ENCODE results near the gene DNAL4.
A peak's percentile ranks its signal among the peaks of the same experiment; 100 is the strongest.

Gene DNAL4

DNA sequence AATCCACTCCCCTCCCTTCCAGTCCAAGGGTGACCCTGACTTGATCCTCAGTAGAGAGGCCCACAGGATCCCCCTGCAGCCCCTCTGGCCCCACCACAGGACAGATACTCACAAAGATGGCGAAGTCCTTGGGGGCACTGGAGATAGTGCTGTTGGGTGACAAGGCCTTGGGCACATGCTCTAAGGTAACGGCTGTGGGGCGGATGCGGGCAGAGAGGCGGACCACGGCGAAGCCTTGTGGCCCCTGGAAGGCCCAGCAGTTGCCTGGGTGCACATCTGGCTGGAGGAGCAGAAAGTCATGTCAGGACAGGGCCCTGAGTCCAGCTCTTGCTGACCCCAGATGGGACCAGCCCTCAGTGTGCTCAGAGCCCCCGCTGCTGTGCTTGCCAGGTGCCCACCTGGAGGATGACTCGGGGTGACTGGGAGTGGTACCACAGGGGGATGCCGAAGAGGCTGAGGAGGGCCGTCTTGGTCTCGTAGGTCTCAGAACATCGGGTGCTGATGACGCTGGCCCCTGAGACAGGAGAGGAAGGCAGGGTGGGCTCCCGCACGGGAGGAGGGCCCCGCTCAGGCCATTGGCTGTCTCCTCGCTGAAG is 55.4 kb downstream of the DNAL4 start:
- DNase-seq = no peak

DNA sequence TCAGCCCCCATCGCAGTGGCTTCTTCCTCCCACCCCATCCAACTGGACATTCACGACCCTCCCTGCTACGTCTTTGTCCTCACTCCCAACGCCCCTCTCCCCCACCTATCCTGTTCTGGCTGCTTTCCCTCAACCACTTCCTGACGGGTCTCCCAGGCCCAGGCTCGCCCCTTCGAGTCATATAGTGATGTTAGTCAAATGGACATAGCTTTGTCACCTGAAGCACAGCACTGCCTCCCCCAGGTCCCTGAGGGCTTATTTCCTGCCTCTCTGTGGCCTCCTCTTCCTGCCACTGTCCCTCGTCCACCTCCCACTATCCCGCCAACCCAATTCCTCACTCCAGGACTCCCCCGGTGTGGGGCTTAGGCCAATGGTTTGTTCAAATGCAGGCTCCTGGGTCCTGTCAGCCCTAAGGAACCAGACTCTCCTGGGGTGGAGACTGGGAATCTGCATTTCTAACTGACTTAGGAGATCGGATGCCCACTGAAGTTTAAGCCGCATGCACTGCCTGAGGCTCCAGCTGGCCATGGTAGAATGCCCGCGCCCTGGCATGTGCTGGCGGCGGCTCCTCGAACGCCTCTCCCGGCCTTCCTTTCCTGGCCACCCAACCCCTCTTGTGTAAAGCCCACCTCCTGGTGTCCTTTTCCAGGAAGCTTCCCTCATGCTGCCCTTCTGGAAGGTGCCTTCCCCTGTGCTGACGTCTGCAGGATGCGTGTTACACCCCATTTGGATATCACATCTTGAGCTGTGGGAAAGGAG is 56.5 kb downstream of the DNAL4 start:
- no peak for DNase-seq

DNA sequence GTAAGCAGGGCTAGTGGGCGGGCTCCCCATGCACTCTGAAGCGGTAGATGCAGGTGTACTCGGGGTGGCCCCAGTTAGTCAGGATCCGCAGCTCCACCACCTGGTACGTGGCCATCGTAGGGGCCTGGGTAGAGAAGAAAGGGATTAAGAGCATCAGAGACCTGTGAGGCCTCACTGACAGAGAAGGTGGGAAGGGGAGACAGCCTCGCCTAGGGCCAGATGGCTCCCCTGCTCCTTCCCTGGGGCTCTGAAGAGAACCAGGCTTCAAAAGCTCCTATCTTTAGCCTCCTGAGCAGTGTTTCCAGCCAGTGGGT is 57.7 kb downstream of the DNAL4 start:
- DNase-seq = no peak

DNA sequence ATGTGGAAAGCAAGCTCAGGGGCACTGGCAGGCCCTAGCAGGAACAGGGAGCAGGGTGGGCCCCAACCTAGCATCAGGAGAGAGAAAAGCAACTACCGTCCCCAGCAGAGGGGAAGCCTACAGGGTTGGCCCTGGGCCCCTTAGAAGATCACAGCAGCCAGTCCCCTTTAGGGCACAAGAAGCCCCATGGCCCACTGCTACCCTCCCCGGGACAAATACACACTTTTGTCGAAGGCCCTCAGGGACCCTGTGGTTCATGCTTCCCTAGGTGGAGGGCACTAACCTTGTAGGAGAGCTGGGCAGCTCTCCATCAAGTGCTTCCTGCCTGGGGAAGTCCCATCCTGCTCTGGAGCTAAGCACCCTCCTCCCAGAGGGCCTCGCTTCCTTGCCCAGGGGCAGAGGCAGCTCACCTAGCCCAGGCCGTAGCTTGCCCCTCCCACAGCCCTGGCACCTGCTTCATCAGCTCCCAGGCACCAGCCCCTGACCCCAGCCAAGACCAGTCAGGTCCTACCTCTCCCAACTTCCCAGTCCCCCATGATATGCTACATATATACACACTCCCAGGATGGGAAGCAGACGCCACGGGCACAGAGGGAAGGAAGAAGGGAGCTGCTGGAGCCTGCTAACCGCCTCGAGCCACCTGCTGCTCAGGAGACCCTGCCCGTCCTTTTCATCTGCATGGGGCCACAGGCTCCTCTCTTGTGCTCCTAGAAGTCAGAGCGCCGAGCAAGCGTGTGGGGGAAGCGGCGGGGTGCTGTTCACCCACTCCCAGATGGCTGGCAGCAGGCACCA is 58.3 kb downstream of the DNAL4 start:
- DNase-seq = peak; percentile 67

DNA sequence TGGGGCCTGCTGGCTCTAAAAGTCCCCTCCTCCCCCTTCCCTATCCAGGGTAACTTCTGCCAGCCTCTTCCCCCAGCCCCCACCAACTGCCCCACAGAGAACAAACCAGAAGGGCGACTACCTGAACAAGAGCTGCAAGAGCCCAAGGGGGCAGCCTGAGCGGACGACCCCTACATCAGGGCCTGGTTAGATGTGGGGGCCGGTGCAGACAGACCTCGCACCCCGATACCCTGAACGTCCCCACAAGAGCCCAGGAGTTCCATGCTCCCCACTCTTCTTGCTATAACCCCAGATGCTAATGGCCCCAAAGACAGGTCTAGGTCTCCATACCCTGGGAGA is 58.8 kb downstream of the DNAL4 start:
- no peak for DNase-seq

DNA sequence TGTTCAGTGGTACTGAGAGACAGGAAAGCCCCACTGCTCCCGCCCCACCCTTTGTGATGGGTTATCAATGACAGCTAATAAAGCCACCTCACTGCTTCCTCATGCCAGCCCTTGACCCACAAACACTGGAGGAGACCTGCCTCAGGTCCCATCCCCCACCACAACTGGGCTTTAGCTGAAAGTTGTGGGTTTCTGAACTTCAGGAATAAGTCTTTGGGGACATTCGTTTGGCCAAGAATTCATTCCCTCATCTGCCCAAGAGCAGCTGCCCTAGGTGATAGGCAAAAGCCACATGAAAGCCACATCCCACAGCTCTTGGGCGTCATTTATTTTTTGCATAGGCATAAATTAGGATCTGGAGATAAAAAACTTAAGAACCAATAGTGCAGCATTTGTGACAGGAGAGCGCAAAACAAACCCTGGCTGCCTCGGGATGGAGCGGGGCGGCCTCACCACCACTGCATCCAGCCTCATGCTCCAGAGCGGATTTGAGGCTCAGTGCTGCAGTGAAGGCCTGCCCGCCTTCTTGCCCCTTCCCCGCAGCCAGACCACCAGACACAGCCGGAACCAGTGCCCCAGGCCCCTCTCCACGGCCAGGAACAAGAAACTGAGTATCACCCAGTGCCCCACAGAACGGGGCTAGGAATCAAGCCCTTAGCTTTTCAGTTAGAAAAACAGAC is 59.4 kb downstream of the DNAL4 start:
- DNase-seq = no peak

DNA sequence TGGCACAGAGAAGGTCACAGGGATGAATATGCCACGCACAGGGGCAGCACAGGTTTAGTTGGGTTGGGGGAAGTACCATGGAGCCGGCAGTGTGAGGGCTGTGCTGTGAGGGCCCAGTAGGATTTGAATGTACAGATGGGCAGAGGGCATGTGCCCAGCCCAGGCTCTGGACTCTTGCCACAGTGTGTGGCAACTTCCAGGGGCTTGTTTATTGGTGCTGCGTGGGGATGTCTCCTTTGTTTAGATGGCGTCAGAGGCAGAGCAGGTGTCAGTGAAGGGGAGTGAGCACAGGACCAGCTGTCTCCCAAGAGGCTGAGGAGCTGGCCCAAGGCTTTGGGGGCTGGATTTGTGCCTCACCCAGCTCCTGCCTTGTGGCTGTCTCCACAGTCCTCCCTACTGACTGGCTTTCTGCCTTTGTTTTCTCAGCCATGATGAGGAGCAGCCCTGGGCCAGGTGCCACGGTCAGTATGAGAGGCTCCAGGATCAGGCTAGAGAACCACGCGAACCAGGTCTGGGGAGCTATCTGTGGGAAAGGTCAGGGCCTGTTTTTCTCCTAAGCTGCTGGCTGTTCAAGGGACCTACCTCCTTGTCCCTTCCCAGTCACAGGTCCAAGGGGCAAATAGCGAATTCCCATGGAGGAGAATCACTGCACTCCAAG is 60.1 kb downstream of the DNAL4 start:
- DNase-seq = peak; percentile 81

DNA sequence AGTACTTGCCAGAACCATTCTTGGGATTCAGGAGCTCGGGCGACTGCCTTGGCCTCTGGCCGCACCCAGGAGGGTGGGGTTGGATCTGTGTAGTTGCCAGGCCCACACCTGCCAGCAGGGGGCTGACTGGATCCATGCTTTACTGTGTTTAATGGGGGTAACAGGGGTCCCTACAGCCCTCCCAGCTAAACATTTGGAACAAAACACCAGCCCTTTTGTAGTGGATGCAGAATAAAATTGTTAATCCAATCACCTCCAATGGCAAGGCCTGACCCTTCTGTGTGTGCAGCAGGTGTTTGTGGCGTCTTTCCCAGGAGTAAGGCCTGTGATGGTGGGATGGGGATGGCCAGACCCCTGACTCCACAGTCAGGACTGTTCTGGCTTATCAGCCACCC is 60.6 kb downstream of the DNAL4 start:
- DNase-seq = peak; percentile 52

DNA sequence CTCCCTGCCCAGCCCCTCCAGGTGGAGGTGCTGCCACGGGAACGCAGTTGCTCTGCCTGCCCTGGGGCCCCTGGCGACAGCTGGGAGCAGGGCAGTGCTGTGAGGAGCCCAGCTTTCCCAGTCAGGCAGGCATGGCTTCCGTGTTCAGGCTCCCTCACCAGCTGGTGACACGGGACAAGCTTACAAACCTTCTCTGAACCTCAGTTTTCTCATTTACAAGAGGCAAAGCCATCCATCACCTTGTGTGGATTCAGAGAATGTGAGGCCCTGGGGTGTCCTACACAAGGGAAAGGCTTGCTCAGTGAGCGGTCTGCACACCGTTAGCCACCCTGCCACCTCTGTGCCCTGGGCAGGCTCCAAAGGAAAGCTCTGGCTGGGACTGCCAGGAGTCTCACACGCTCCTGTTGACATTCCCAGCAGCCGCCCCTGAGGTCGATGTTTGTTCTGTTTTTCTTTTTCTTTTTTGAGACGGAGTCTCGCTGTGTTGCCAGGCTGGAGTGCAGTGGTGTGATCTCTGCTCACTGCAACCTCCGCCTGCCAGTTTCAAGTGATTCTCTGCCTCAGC is 61.6 kb downstream of the DNAL4 start:
- peak; percentile 22 for DNase-seq

DNA sequence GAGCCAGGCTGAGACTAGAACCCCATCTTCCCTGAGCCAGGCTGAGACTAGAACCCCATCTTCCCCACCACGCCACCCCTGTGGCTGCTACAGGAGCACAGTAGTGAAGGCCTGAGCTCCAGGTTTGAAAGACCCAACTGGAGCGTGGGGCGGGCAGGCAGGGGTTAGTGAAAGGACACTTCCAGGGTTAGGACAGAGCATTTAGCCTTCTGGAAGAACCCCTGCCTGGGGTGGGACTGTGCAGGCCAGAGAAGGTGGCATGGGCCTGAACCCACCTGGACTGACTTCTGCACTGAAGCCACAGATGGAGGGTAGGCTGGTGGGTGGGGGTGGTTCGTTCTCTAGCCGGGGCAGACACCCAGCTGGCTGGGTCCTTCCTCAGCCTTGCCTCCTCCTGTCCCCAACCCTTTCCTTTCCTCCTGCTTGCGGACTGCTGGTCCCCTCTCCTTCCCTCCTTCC is 62.2 kb downstream of the DNAL4 start:
- no peak for DNase-seq

DNA sequence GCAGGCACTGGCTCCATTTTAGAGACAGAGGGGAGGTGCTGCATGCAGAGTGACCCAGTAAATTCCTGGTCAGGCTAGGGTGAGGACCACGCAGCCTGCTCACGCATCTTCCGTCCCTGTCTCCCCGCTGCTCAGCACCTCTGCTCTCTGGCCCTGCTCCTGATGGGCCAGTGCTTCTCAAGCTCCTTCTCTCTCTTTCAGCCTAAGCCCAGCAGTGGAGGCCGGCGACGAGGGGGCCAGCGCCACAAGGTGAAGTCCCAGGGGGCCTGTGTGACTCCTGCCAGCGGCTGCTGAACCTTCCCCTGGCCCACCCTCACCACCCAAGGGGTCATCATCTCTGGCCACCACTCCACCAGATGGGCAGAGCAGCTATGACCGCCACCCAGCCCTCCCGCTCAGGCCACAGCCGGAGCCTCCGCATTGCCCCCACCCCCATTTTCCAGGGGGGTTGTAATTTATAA is 63.5 kb downstream of the DNAL4 start:
- DNase-seq = no peak

DNA sequence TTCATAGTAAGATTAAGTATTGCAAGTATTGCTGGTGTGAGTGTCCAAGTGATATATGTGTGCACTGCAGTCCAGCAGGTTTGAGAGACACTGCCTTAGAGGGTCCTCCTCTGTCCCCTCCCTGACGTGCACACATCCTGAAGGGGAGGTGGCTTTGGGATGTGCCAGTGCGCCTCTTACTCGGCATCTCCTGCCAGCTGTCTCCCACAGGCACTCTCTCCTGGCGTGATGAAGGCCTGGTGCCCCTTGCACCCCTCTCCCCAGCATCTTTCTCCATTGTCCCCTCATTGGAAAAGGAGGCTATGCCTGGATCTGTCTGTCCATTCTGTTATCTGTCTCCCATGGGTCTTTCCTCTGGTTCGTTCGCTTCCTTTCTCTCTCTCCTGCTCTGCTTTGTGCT is 64.0 kb downstream of the DNAL4 start:
- DNase-seq = no peak

DNA sequence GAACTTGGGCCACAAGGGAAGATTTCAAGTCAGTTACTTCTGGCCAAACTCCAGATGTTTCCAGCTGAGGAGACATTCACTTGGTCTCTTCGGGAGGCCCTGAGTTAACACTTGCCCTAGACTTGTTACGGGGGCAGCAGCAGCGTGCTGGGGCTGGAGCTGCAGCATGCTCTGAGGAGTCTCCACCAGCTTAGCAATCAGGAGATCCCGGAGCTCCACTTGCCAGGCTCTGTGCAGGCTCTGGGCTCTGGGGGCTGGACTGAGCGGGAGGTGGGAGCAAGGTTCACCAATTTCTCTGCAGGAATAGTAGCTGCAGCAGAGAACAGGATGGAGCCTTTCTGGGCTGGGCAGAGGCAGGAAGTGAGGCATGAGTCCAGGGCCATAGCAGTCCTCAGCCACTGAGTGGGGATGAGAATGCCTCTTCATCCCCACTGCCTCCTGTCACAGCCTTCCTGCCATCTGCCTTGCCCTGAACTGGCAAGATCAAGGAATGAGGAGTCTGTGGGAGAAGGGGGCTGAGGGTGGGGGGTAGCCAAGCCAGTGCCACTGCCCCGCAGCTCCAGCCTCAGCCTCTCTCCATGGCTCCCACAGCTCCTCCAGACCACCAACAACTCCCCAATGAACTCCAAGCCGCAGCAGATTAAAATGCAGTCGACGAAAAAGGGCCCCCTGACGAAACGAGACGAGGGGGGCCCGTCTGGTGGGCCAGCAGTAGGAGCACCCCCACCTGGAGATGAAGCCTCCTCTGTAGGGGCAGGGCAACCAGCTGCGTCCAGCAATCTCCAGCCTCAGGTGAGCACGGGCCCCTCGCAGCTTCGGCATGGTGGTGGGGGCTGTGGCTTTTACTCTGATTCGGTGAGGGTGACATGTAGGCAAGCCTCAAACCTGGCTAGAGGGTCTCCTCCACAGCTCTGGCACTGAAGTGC is 64.8 kb downstream of the DNAL4 start:
- no peak for DNase-seq

Data from DMS53 (cell line).